ENCODE data around the gene BCL2L12.

Gene BCL2L12

GRCh38 chr19:49682274-49682673 lies 16.5 kb downstream of the BCL2L12 start:
- no peak overlapping the region for H3K27ac ChIP-seq (ENCODE audit: low read depth, low read length)
- H3F3A ChIP-seq (ENCODE audit: control insufficient read depth, insufficient read depth), result peaks cover 14% of the 10 kb centered on the region; the same call in 1 of the 2 replicates
- peaks cover 32% of the 10 kb centered on the region for H3K4me1 ChIP-seq (ENCODE audit: control insufficient read depth, low read length)
- TF ChIP-seq CTCF (IDR thresholded peaks at IDR 0.05; ENCODE audit: low read depth, low read length, poor library complexity, severe bottlenecking) (no peak), EZH2phosphoT487 (IDR thresholded peaks at IDR 0.05; ENCODE audit: borderline replicate concordance, low read length) (no peak)
- H3K36me3 ChIP-seq (ENCODE audit: control insufficient read depth, low read length), result peaks cover 87% of the 10 kb centered on the region
- H3K79me2 ChIP-seq (ENCODE audit: control insufficient read depth, low read length), result peaks cover 61% of the 10 kb centered on the region
- H3K9me2 ChIP-seq (replicated peaks; ENCODE audit: control insufficient read depth, low read length), result no peaks in the 10 kb centered on the region
- no peak overlapping the region for H3K4me2 ChIP-seq (ENCODE audit: low read length)
- H3K4me3 ChIP-seq (ENCODE audit: low read length), result no peak overlapping the region
- peaks cover 29% of the 10 kb centered on the region for H4K20me1 ChIP-seq (ENCODE audit: control insufficient read depth, insufficient read depth, low read depth, low read length)
- no peaks in the 10 kb centered on the region for H3K9me3 ChIP-seq (ENCODE audit: control insufficient read depth, insufficient read depth, low read length)
- no peaks in the 10 kb centered on the region for H3K27me3 ChIP-seq (ENCODE audit: control insufficient read depth, low read length)

DNA sequence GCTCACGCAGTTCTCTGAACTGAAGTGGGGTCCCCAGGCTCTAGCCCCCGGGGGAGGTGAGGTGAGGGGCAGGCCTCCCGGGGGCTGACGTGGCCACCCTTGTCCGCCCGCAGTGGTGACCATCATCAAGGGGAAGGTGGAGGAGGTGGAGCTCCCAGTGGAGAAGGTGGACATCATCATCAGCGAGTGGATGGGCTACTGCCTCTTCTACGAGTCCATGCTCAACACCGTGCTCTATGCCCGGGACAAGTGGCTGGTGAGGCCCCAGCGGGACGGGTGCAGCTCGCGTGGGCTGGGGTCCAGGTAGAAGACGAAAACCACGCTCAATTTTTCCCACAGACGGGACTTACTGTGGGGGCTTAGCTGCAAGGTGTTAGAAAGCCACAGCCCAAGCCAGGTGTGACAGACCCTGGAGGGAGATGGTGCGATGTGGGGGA lies 18.1 kb downstream of the BCL2L12 start:
- peaks cover 89% of the 10 kb centered on the region for H3K36me3 ChIP-seq (ENCODE audit: control insufficient read depth, low read length)
- H3K9me2 ChIP-seq (replicated peaks; ENCODE audit: control insufficient read depth, low read length), result no peaks in the 10 kb centered on the region
- H4K20me1 ChIP-seq (ENCODE audit: control insufficient read depth, insufficient read depth, low read depth, low read length), result peaks cover 23% of the 10 kb centered on the region
- H3F3A ChIP-seq (ENCODE audit: control insufficient read depth, insufficient read depth), result peaks cover 6% of the 10 kb centered on the region; the same call in 1 of the 2 replicates
- H3K4me3 ChIP-seq (ENCODE audit: low read length), result no peak overlapping the region
- H3K4me1 ChIP-seq (ENCODE audit: control insufficient read depth, low read length), result peaks cover 24% of the 10 kb centered on the region
- no peaks in the 10 kb centered on the region for H3K9me3 ChIP-seq (ENCODE audit: control insufficient read depth, insufficient read depth, low read length)
- no peaks in the 10 kb centered on the region for H3K27me3 ChIP-seq (ENCODE audit: control insufficient read depth, low read length)
- TF ChIP-seq CTCF (IDR thresholded peaks at IDR 0.05; ENCODE audit: low read depth, low read length, poor library complexity, severe bottlenecking) (no peak), EZH2phosphoT487 (IDR thresholded peaks at IDR 0.05; ENCODE audit: borderline replicate concordance, low read length) (no peak)
- peaks cover 45% of the 10 kb centered on the region for H3K79me2 ChIP-seq (ENCODE audit: control insufficient read depth, low read length)
- no peak overlapping the region for H3K27ac ChIP-seq (ENCODE audit: low read depth, low read length)
- H3K4me2 ChIP-seq (ENCODE audit: low read length), result no peak overlapping the region

- peaks cover 18% of the 10 kb centered on the region; the same call in 1 of the 2 replicates for H4K20me1 ChIP-seq (ENCODE audit: control insufficient read depth, insufficient read depth, low read depth, low read length)
- no peak overlapping the region for H3K4me3 ChIP-seq (ENCODE audit: low read length)
- peaks cover 6% of the 10 kb centered on the region; the same call in 1 of the 2 replicates for H3F3A ChIP-seq (ENCODE audit: control insufficient read depth, insufficient read depth)
- no peaks in the 10 kb centered on the region for H3K9me2 ChIP-seq (replicated peaks; ENCODE audit: control insufficient read depth, low read length)
- H3K36me3 ChIP-seq (ENCODE audit: control insufficient read depth, low read length), result peaks cover 91% of the 10 kb centered on the region
- H3K27me3 ChIP-seq (ENCODE audit: control insufficient read depth, low read length), result no peaks in the 10 kb centered on the region
- peaks cover 40% of the 10 kb centered on the region for H3K79me2 ChIP-seq (ENCODE audit: control insufficient read depth, low read length)
- TF ChIP-seq EZH2phosphoT487 (IDR thresholded peaks at IDR 0.05; ENCODE audit: borderline replicate concordance, low read length), result no peak
- TF ChIP-seq CTCF (IDR thresholded peaks at IDR 0.05; ENCODE audit: low read depth, low read length, poor library complexity, severe bottlenecking), result peak; percentile 75
- H3K4me1 ChIP-seq (ENCODE audit: control insufficient read depth, low read length), result peaks cover 19% of the 10 kb centered on the region
- no peak overlapping the region for H3K27ac ChIP-seq (ENCODE audit: low read depth, low read length)
- no peak overlapping the region for H3K4me2 ChIP-seq (ENCODE audit: low read length)
- H3K9me3 ChIP-seq (ENCODE audit: control insufficient read depth, insufficient read depth, low read length), result no peaks in the 10 kb centered on the region
These were observed 18.7 kb downstream of the BCL2L12 start for GRCh38 chr19:49684251-49684982.
